ENCODE measurements around the gene FAM227B. TPM values are rescaled to one million over a fixed set of nuclear protein-coding genes. Genes with fewer than 3 reads are reported as not detected.

Gene FAM227B
- polyA plus RNA-seq, 1 donor (not counting 4 experiments of a cell fraction or from before 2014, with no cell fraction given): 7.2 TPM

- no peaks in the 10 kb centered on the region for H3K36me3 ChIP-seq (ENCODE audit: control insufficient read depth in 2 of 2, extremely low read depth in 1 of 2, insufficient read depth in 2 of 2, low read length in 2 of 2)
- no peaks in the 10 kb centered on the region for H3K9me3 ChIP-seq (ENCODE audit: control insufficient read depth, low read depth, low read length)
- DNase-seq (ENCODE audit: low read depth, low spot score): no peak
- no peaks in the 10 kb centered on the region for H3K79me2 ChIP-seq (ENCODE audit: control insufficient read depth, insufficient read depth, low read length)
- FAIRE-seq: no peak
- no peaks in the 10 kb centered on the region for H3K27me3 ChIP-seq (ENCODE audit: control insufficient read depth, extremely low read depth, insufficient read depth, low read length)
- dilution Hi-C loops (cut with MboI; ENCODE audit: extremely low pct_ligation_motif_present, low sequenced_read_pairs): no loop called here
- no peaks in the 10 kb centered on the region for H4K20me1 ChIP-seq (ENCODE audit: control insufficient read depth, extremely low read depth, insufficient read depth, low read length)
- H3K4me1 ChIP-seq (ENCODE audit: control insufficient read depth, extremely low read depth, insufficient read depth, low read length): no peaks in the 10 kb centered on the region
- H3K4me3 ChIP-seq (ENCODE audit: control insufficient read depth in 2 of 3, extremely low read depth in 1 of 3, insufficient read depth in 2 of 3, low read depth in 1 of 3, low read length in 3 of 3): no peak overlapping the region
- H3K27ac ChIP-seq (ENCODE audit: control insufficient read depth, insufficient read depth, low read length): no peak overlapping the region
- H3K9ac ChIP-seq (ENCODE audit: control insufficient read depth, extremely low read depth, insufficient read depth, low read length): no peak overlapping the region
- no peaks in the 10 kb centered on the region for H3K9me1 ChIP-seq (ENCODE audit: control insufficient read depth, extremely low read depth, insufficient read depth, low read length)
- H2AFZ ChIP-seq (ENCODE audit: control insufficient read depth, low read length): no peak overlapping the region
- no peak for TF ChIP-seq EZH2 (IDR thresholded peaks at IDR 0.05; ENCODE audit: low read length)
- TF ChIP-seq CTCF (optimal IDR thresholded peaks at IDR 0.05 in 1 of 3, IDR thresholded peaks at IDR 0.05 in 1 of 3, conservative IDR thresholded peaks at IDR 0.05 in 1 of 3; ENCODE audit: extremely low read depth in 1 of 3, insufficient read depth in 2 of 3, low read length in 3 of 3): no peak
- no peak overlapping the region for H3K4me2 ChIP-seq (ENCODE audit: control insufficient read depth, extremely low read depth, insufficient read depth, low read depth, low read length)
Observed at GRCh38 chr15:49610157-49610918, 10.3 kb downstream of the FAM227B start.

GRCh38 chr15:49606594-49606993 lies 14.0 kb downstream of the FAM227B start:
- Histone ChIP-seq H3K4me1 (ENCODE audit: control insufficient read depth, extremely low read depth, insufficient read depth, low read length) (no peaks in the 10 kb centered on the region), H2AFZ (ENCODE audit: control insufficient read depth, low read length) (no peak overlapping the region), H4K20me1 (ENCODE audit: control insufficient read depth, extremely low read depth, insufficient read depth, low read length) (no peaks in the 10 kb centered on the region), H3K4me3 (ENCODE audit: control insufficient read depth in 2 of 3, extremely low read depth in 1 of 3, insufficient read depth in 2 of 3, low read depth in 1 of 3, low read length in 3 of 3) (no peak overlapping the region), H3K79me2 (ENCODE audit: control insufficient read depth, insufficient read depth, low read length) (no peaks in the 10 kb centered on the region), H3K4me2 (ENCODE audit: control insufficient read depth, extremely low read depth, insufficient read depth, low read depth, low read length) (no peak overlapping the region), H3K9ac (ENCODE audit: control insufficient read depth, extremely low read depth, insufficient read depth, low read length) (no peak overlapping the region), H3K9me1 (ENCODE audit: control insufficient read depth, extremely low read depth, insufficient read depth, low read length) (no peaks in the 10 kb centered on the region), H3K27me3 (ENCODE audit: control insufficient read depth, extremely low read depth, insufficient read depth, low read length) (no peaks in the 10 kb centered on the region), H3K36me3 (ENCODE audit: control insufficient read depth in 2 of 2, extremely low read depth in 1 of 2, insufficient read depth in 2 of 2, low read length in 2 of 2) (no peaks in the 10 kb centered on the region), H3K27ac (ENCODE audit: control insufficient read depth, insufficient read depth, low read length) (no peak overlapping the region), H3K9me3 (ENCODE audit: control insufficient read depth, low read depth, low read length) (no peaks in the 10 kb centered on the region)
- DNase-seq (ENCODE audit: low read depth, low spot score) (no peak), FAIRE-seq (no peak)
- dilution Hi-C loops (cut with MboI; ENCODE audit: extremely low pct_ligation_motif_present, low sequenced_read_pairs): no loop called here
- TF ChIP-seq EZH2 (IDR thresholded peaks at IDR 0.05; ENCODE audit: low read length) (no peak), CTCF (optimal IDR thresholded peaks at IDR 0.05 in 1 of 3, IDR thresholded peaks at IDR 0.05 in 1 of 3, conservative IDR thresholded peaks at IDR 0.05 in 1 of 3; ENCODE audit: extremely low read depth in 1 of 3, insufficient read depth in 2 of 3, low read length in 3 of 3) (no peak)
